Left lung (tissue), 10 donors: Measurements from ENCODE around the gene HOXB1. TPM values are rescaled to one million over a fixed set of nuclear protein-coding genes. Genes with fewer than 3 reads are reported as not detected.
A peak's percentile ranks its signal among the peaks of the same experiment; 100 is the strongest.

Source experiments
- ATAC-seq: fragments of 200-7000 bp; cut with Tn5 transposase; one replicate; pipeline ENCODE4 v1.9.1; 2020; ENCODE audit warnings: moderate library complexity
- DNase-seq, 4 donors: peaks; one replicate each; pipeline ENCODE4 v3.0.0-alpha.2; 2013 to 2020
- H3K27ac ChIP-seq, 2 donors: fragments of 200-600 bp; sonication (generic) in 1 of 2; one replicate each; pipeline versions ENCODE4 v1.5.0 to v1.8.0; 2020 to 2021
- H3K27me3 ChIP-seq, 2 donors: fragments of 200-600 bp; sonication (generic) in 1 of 2; one replicate each; pipeline versions ENCODE4 v1.5.0 to v1.8.0; 2020 to 2021
- H3K36me3 ChIP-seq, 2 donors: fragments of 200-600 bp; sonication (generic) in 1 of 2; one replicate each; pipeline versions ENCODE4 v1.5.0 to v1.8.0; 2020 to 2021
- H3K4me1 ChIP-seq, 2 donors: fragments of 200-600 bp; one replicate each; pipeline ENCODE4 v1.8.0; 2021
- H3K4me3 ChIP-seq, 2 donors: fragments of 200-600 bp; sonication (generic) in 1 of 2; one replicate each; pipeline versions ENCODE4 v1.5.0 to v1.8.0; 2020 to 2021; ENCODE audit warnings: mild to moderate bottlenecking in 1 of 2
- H3K9me3 ChIP-seq, 2 donors: fragments of 200-600 bp; sonication (generic) in 1 of 2; one replicate each; pipeline versions ENCODE4 v1.5.0 to v1.8.0; 2020 to 2021
- intact Hi-C, 2 donors: fragments of 100-400 bp; cut with DNase I; formaldehyde crosslinking; loops; one replicate each; pipeline versions ENCODE4 v1.11.2 to v1.14.2; 2022
- polyA plus RNA-seq, 6 donors: library from polyadenylated mRNA; unstranded; fragments of 120-200 nt; gene quantifications; one replicate each; pipeline ENCODE4 v1.2.1, GENCODE V29; 2013; ENCODE audit not compliant: insufficient read length in 6 of 6
- total RNA-seq, 2 donors: library from RNA; stranded (reverse); fragmentation: NEBNext Ultra II Directional; extraction: Animal tissue kit (Norgen Biotek cat#: 25700); gene quantifications; one replicate each; pipeline ENCODE4 v1.2.1, GENCODE V29; 2021
- TF ChIP-seq, protein P1 (sequence below), 2 donors: fragments of 200-600 bp; sonication (generic) in 1 of 2; IDR thresholded peaks; one replicate each; pipeline versions ENCODE4 v1.5.0 to v1.8.0; 2021; ENCODE audit warnings: antibody characterized with exemption in 2 of 2
- donor health status: DM: no; HTN: yes; CAD: no.
- donor health status: DM: no; HTN: no; CAD: no.

HOXB1 gene
- total and polyA plus RNA-seq, 8 donors: 0.09 to 0.39 (median 0.10) TPM; not detected in 3

DNA sequence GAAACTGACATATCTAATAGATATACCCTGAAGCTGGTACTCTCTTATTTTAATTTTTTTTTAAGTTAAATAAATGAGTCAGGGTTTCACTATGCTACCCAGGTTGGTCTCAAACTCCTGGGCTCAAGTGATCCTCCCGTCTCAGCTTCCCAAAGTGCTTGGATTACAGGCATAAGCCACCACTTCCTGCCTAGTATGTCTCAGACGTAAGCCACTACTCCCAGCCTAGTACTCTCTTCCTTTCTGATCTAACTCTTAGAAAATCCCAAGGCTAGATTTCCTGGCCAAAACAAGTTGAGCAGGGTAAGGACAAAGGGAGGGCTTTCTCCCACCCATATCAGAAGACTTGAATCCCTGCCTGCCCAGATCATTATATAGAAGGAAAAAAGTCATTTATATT is 33.7 kb downstream of the HOXB1 start:
- Histone ChIP-seq H3K27me3 (peaks cover 6 to 59% of the 10 kb centered on the region in 2 donors), H3K27ac (no peak overlapping the region), H3K4me1 (peaks cover 4 to 12% of the 10 kb centered on the region in 2 donors), H3K9me3 (no peaks in the 10 kb centered on the region), H3K4me3 (no peak overlapping the region), H3K36me3 (no peaks in the 10 kb centered on the region)
- no peak for DNase-seq
- no peak for ATAC-seq
- TF ChIP-seq, protein P1, sequence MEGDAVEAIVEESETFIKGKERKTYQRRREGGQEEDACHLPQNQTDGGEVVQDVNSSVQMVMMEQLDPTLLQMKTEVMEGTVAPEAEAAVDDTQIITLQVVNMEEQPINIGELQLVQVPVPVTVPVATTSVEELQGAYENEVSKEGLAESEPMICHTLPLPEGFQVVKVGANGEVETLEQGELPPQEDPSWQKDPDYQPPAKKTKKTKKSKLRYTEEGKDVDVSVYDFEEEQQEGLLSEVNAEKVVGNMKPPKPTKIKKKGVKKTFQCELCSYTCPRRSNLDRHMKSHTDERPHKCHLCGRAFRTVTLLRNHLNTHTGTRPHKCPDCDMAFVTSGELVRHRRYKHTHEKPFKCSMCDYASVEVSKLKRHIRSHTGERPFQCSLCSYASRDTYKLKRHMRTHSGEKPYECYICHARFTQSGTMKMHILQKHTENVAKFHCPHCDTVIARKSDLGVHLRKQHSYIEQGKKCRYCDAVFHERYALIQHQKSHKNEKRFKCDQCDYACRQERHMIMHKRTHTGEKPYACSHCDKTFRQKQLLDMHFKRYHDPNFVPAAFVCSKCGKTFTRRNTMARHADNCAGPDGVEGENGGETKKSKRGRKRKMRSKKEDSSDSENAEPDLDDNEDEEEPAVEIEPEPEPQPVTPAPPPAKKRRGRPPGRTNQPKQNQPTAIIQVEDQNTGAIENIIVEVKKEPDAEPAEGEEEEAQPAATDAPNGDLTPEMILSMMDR (IDR thresholded peaks at IDR 0.05): no peak
- intact Hi-C loops: no loop called here

DNA sequence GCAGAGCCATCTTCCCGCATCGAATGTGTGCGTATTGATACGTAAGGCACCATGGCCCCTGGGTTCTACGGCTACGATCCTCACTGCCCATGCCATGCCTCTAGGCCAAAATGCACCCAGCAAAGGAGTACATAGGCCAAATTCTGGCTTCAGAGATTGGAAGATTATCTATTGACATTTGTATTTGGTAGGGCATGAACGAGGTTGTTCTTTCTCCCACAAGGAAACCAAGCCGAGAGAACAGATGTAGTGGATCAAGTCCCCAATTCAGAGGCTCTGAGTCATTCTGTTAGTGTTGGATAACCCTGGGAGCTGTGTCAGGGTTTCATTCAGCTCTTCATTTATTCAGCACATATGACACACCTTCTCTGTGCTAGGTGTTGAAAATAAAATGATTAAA is 36.5 kb downstream of the HOXB1 start:
- intact Hi-C loops: loop anchor here in 1 of 2 donors (5.0 kb wide), 1 partner anchor 98 kb away; the partner anchor contains the start of genes HOXB3 and HOXB5
- Histone ChIP-seq H3K4me1 (peaks cover 4 to 24% of the 10 kb centered on the region in 2 donors), H3K27me3 (peaks cover 4 to 72% of the 10 kb centered on the region in 2 donors), H3K9me3 (no peaks in the 10 kb centered on the region), H3K27ac (no peak overlapping the region), H3K36me3 (no peaks in the 10 kb centered on the region), H3K4me3 (no peak overlapping the region)
- TF ChIP-seq, protein P1 (IDR thresholded peaks at IDR 0.05): no peak
- DNase-seq (no peak), ATAC-seq (no peak)

DNA sequence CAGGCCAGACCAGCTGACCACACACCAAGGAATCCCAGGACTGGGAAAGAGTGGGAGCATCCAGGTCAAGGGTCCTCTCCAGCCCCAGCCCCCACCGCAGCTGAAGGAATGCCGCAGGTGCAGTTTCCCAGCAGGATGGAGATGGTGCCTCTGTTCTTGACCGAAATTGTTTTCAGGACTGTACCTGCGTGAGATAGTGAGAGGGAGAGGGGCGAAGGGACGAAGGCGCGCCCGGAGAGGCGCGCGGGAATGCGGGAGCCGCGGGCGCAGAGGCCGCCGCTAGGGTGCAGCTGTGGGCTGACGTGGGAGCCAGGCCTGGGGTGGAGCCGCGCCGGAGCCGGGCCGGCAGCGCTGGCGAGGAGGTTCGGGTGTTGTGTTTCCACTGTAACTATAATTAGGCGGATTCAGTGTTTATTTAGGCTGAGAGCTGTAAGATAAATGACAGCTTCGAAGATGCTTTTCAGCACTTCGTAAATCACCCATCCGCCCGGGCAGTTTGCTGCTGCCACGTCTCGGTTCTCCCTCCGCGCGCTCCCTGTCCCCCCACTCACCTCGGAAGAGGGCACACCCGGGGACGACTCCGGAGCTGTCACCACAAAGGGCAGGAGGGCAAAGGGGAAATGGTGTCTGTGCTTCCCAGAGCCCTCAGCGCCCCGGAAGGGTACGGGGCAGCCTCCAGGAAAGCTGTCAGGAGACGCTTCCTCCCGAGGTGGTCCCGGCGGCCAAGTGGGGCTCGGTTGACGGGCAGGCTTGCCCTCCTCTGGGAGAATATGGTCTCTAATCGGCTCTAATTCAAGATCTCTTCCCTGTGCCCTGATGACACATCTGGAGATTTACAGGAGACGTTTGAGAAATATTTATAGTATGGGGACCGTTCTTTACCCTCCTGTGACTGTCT is 38.2 kb downstream of the HOXB1 start:
- peak; percentile 62 to 88 (median 77) for DNase-seq
- TF ChIP-seq, protein P1 (IDR thresholded peaks at IDR 0.05): peak; percentile 73 to 79
- Histone ChIP-seq H3K36me3 (no peaks in the 10 kb centered on the region), H3K27ac (peak overlapping the region in 1 of 2 donors; percentile 15), H3K9me3 (no peaks in the 10 kb centered on the region), H3K4me1 (peaks cover 4 to 24% of the 10 kb centered on the region in 2 donors), H3K27me3 (peaks cover under 1 to 68% of the 10 kb centered on the region in 2 donors), H3K4me3 (peak overlapping the region in 1 of 2 donors; percentile 13)
- intact Hi-C loops: loop anchor here in 1 of 2 donors (5.0 kb wide), 1 partner anchor 100 kb away; the partner anchor contains the start of genes HOXB3 and HOXB5
- peak; percentile 95 for ATAC-seq

DNA sequence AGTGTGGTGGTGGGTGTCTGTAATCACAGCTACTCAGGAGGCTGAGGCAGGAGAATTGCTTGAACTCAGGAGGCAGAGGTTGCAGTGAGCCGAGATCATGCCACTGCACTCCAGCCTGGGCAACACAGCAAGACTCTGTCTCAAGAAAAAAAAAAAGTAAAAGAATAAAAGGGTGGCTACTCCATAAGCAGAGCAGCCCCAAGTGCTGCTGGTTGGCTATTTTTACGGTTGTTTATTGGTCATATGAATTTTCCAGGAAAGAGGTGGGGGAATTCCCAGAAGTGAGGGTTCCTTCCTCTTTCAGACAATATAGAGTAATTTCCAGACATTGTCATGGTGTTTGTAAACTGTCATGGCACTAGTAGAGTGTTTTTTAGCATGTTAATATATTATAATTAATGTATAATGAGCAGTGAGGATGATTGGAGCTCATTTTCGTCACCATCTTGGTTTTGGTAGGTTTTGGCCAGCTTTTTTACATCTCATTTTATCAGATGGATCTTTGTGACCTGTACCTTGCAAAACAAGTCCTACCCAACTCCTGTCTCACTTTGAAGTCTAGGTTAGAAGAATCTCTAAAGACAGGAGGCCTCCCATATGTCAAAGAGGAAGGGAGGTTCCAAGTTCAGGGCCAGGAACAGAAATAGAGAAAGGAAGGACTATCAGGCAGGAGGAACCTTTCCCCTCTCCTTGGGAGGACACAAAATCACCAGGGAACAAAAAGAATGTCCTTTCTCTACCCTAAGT is 39.1 kb downstream of the HOXB1 start:
- no peak for ATAC-seq
- Histone ChIP-seq H3K4me1 (peaks cover 4 to 24% of the 10 kb centered on the region in 2 donors), H3K27me3 (peaks cover 0 to 63% of the 10 kb centered on the region in 2 donors), H3K9me3 (no peaks in the 10 kb centered on the region), H3K4me3 (no peak overlapping the region), H3K27ac (no peak overlapping the region), H3K36me3 (no peaks in the 10 kb centered on the region)
- TF ChIP-seq, protein P1 (IDR thresholded peaks at IDR 0.05): no peak
- intact Hi-C loops: loop anchor here in 1 of 2 donors (5.0 kb wide), 1 partner anchor 101 kb away; the partner anchor contains the start of genes HOXB3 and HOXB5
- DNase-seq: no peak
